Fibroblast of lung (primary cell): Measurements from ENCODE around the gene THRA. TPM values are rescaled to one million over a fixed set of nuclear protein-coding genes. Genes with fewer than 3 reads are reported as not detected.

Experiments used
- DNase-seq, 2 donors: peaks; one replicate each; pipeline versions ENCODE4 v3.0.0 to v3.0.0-alpha.2; 2010; ENCODE audit warnings: low read depth in 2 of 2
- H2AFZ ChIP-seq: 2 replicates; pipeline ENCODE4 v1.5.1; 2012; ENCODE audit warnings: low read length, control low read depth, inconsistent platforms
- H3K27ac ChIP-seq: 2 replicates; pipeline ENCODE4 v1.5.1; 2011; ENCODE audit warnings: low read length, control low read depth; ENCODE audit not compliant: insufficient read depth
- H3K27me3 ChIP-seq: 2 replicates; pipeline ENCODE4 v1.5.1; 2011; ENCODE audit warnings: mild to moderate bottlenecking, low read length; ENCODE audit not compliant: control insufficient read depth, insufficient read depth
- H3K36me3 ChIP-seq: 2 replicates; pipeline ENCODE4 v1.5.1; 2011; ENCODE audit warnings: low read length; ENCODE audit not compliant: control insufficient read depth, insufficient read depth
- H3K4me1 ChIP-seq: 2 replicates; pipeline ENCODE4 v1.5.1; 2011; ENCODE audit warnings: low read length; ENCODE audit not compliant: control insufficient read depth, insufficient read depth; ENCODE audit errors: extremely low read depth
- H3K4me2 ChIP-seq: 2 replicates; pipeline ENCODE4 v1.5.1; 2011; ENCODE audit warnings: low read length, control low read depth; ENCODE audit not compliant: insufficient read depth; ENCODE audit errors: extremely low read depth
- H3K4me3 ChIP-seq, 4 experiments: fragments of 200-600 bp in 1 of 4; sonication (generic) in 1 of 4; replicated peaks in 1 of 4; 2 replicates each; pipeline ENCODE4 v1.5.1; 2011 to 2016; ENCODE audit warnings: low read length in 4 of 4, low read depth in 3 of 4, mild to moderate bottlenecking in 3 of 4, control low read depth in 2 of 4, inconsistent platforms in 1 of 4, mixed read lengths in 1 of 4; ENCODE audit not compliant: insufficient read depth in 1 of 4; ENCODE audit errors: control extremely low read depth in 1 of 4
- H3K79me2 ChIP-seq: 2 replicates; pipeline ENCODE4 v1.5.1; 2012; ENCODE audit warnings: mild to moderate bottlenecking, low read length, inconsistent platforms; ENCODE audit not compliant: control insufficient read depth, insufficient read depth
- H3K9ac ChIP-seq: 2 replicates; pipeline ENCODE4 v1.5.1; 2011; ENCODE audit warnings: mild to moderate bottlenecking, low read length, control low read depth; ENCODE audit not compliant: insufficient read depth
- H3K9me3 ChIP-seq: 2 replicates; pipeline ENCODE4 v1.5.1; 2012; ENCODE audit warnings: low read depth, low read length; ENCODE audit not compliant: control insufficient read depth, insufficient read depth
- H4K20me1 ChIP-seq: 2 replicates; pipeline ENCODE4 v1.5.1; 2011; ENCODE audit warnings: low read length; ENCODE audit not compliant: control insufficient read depth, insufficient read depth; ENCODE audit errors: extremely low read depth
- EZH2 ChIP-seq: IDR thresholded peaks from 2 replicates; pipeline ENCODE4 v1.5.1; 2012; ENCODE audit warnings: low read length, control low read depth, mild to moderate bottlenecking; ENCODE audit errors: missing control alignments
- polyA plus RNA-seq, 2 donors: library from polyadenylated mRNA; depleted of rRNA in 1 of 2; stranded (reverse) in 1 of 2; unstranded in 1 of 2; fragments of >200 nt; gene quantifications; 2 replicates each; pipeline ENCODE4 v1.2.1, GENCODE V29; 2011 to 2012; ENCODE audit warnings: missing spikeins in 1 of 2
- total RNA-seq: library from RNA; depleted of rRNA; stranded (reverse); fragments of >200 nt; gene quantifications from 2 replicates; pipeline ENCODE4 v1.2.1, GENCODE V29; 2014
- TF ChIP-seq, protein P1 (sequence below), 2 donors: IDR thresholded peaks in 1 of 2; conservative IDR thresholded peaks in 1 of 2; 1 replicate in 1 of 2; 2 replicates in 1 of 2; pipeline ENCODE4 v1.5.1; 2011 to 2012; ENCODE audit warnings: low read length in 2 of 2, control low read depth in 1 of 2, inconsistent platforms in 1 of 2, low read depth in 1 of 2, mild to moderate bottlenecking in 1 of 2

The THRA gene
- total and polyA plus RNA-seq, 2 donors (not counting 1 experiment from before 2014, with no cell fraction given), result 27.2 to 52.8 TPM

DNA sequence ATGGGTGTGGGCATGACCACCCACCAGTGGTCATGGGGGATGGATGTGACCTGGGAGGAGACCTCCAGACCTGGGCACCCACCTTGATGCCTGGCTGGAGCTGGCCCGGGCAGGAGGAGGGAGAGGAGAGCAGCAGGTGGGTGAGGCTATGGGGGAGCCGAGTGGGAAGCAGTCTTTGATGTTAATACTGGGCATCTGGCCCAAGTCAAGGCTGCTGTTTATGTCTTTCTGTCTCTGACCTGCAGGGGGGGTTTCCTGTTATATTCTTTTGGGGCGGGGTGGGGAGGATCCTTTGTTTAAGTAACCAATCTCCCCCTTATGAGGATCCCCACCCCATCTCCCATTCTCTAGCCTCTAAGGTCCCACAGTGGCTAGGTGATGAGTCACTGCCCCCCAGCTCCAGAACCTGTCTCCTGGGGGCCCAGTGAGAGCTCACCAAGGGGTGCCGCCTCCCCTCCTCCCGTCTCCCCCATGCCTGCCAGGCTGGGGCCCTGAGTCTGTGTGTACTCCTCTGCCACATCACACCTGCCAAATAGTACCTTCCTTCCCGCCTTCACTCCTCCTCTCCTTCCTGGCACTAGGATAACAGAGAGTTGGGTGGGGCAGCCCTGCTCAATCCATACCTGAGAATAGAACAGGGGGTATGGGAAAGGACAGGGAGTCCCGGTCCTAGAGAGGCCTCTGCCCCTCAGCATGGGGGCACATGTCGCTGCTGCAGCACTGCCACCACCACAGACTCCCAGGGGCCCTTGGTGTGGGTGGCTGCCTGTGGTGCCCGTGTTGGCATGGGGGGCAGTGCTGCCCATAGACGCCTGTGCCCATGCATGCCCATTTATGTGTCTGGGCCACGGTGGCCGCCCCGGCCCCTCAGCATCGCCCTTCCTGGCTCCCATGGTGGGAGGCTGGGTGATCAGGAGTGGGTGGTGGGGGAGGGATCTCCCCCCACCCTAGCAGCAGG is 7.3 kb downstream of the THRA start:
- TF ChIP-seq, protein P1, sequence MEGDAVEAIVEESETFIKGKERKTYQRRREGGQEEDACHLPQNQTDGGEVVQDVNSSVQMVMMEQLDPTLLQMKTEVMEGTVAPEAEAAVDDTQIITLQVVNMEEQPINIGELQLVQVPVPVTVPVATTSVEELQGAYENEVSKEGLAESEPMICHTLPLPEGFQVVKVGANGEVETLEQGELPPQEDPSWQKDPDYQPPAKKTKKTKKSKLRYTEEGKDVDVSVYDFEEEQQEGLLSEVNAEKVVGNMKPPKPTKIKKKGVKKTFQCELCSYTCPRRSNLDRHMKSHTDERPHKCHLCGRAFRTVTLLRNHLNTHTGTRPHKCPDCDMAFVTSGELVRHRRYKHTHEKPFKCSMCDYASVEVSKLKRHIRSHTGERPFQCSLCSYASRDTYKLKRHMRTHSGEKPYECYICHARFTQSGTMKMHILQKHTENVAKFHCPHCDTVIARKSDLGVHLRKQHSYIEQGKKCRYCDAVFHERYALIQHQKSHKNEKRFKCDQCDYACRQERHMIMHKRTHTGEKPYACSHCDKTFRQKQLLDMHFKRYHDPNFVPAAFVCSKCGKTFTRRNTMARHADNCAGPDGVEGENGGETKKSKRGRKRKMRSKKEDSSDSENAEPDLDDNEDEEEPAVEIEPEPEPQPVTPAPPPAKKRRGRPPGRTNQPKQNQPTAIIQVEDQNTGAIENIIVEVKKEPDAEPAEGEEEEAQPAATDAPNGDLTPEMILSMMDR (conservative IDR thresholded peaks at IDR 0.05 in 1 of 2, IDR thresholded peaks at IDR 0.05 in 1 of 2; ENCODE audit: low read depth in 1 of 2, low read length in 2 of 2), result peak; percentile 18 to 51
- no peak for TF ChIP-seq EZH2
- Histone ChIP-seq H4K20me1 (no peaks in the 10 kb centered on the region), H3K4me3 (peak overlapping the region in 1 of 4 experiments; percentile 45), H3K27ac (no peak overlapping the region), H3K9ac (no peak overlapping the region), H3K27me3 (no peaks in the 10 kb centered on the region), H3K36me3 (peaks cover 3% of the 10 kb centered on the region), H3K4me2 (peak overlapping the region; percentile 71), H3K79me2 (peaks cover 23% of the 10 kb centered on the region), H2AFZ (no peak overlapping the region), H3K9me3 (no peaks in the 10 kb centered on the region), H3K4me1 (peaks cover 43% of the 10 kb centered on the region)
- DNase-seq, result peak; percentile 51 to 56

GRCh38 chr17:40070709-40071312 is 8.0 kb downstream of the THRA start:
- no peak for DNase-seq
- no peaks in the 10 kb centered on the region for H4K20me1 ChIP-seq
- no peaks in the 10 kb centered on the region for H3K9me3 ChIP-seq
- no peak overlapping the region for H3K4me2 ChIP-seq
- H3K27me3 ChIP-seq, result no peaks in the 10 kb centered on the region
- H3K36me3 ChIP-seq, result peaks cover 3% of the 10 kb centered on the region
- H3K79me2 ChIP-seq, result peaks cover 20% of the 10 kb centered on the region
- no peak overlapping the region for H3K4me3 ChIP-seq
- H3K27ac ChIP-seq, result no peak overlapping the region
- TF ChIP-seq, protein P1 (conservative IDR thresholded peaks at IDR 0.05 in 1 of 2, IDR thresholded peaks at IDR 0.05 in 1 of 2; ENCODE audit: low read depth in 1 of 2, low read length in 2 of 2), result no peak
- TF ChIP-seq EZH2, result no peak
- H2AFZ ChIP-seq, result no peak overlapping the region
- H3K4me1 ChIP-seq, result peaks cover 47% of the 10 kb centered on the region
- no peak overlapping the region for H3K9ac ChIP-seq

DNA sequence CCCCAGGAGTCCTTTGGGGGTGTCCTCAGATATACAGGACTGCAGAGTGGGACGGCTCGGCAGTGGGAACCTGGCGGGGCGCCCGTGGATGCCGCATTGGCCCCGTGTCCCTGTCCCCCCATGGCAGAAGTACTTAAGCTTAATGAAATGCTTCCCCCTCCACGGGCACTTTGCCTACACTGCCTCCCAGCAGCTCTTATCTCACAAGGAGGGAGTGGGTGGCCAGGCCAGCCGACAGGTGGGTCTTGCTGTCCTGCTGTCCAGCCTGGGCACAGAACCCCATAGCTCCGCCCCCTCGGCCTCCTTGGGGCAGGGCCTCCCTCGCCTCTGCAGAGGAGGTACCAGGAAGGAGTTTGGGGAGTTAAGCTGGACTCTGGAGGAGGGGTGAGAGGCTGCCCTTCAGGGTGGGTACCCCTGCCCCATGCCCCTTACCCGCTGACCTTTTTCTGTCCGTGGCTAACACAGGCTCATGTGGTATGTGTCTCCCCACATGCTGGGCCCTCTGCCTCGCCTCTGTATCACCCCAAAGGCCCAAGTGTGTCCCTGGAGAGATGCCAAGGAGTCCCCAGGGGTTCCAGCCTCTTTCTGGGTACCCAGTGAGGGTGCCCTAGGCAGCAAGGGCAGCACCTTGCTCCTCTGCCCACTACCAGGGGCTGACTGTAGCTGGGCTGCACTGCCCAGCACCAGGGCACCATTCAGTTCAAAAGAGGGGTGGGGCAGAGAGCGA is 8.7 kb downstream of the THRA start:
- Histone ChIP-seq H3K36me3 (peaks cover 5% of the 10 kb centered on the region), H3K9ac (no peak overlapping the region), H4K20me1 (no peaks in the 10 kb centered on the region), H3K9me3 (no peaks in the 10 kb centered on the region), H2AFZ (no peak overlapping the region), H3K4me1 (peaks cover 44% of the 10 kb centered on the region), H3K27me3 (no peaks in the 10 kb centered on the region), H3K4me2 (peak overlapping the region; percentile 5), H3K4me3 (no peak overlapping the region), H3K27ac (no peak overlapping the region), H3K79me2 (peaks cover 19% of the 10 kb centered on the region)
- no peak for DNase-seq
- no peak for TF ChIP-seq EZH2
- TF ChIP-seq, protein P1 (conservative IDR thresholded peaks at IDR 0.05 in 1 of 2, IDR thresholded peaks at IDR 0.05 in 1 of 2; ENCODE audit: low read depth in 1 of 2, low read length in 2 of 2), result no peak
